AG09309 (cell line): ENCODE results near the gene USP48.

Source experiments
- DNase-seq: peaks from one replicate; pipeline ENCODE4 v3.0.0-alpha.2; 2010; ENCODE audit warnings: low read depth
- H3K4me3 ChIP-seq: 2 replicates; pipeline ENCODE4 v1.5.1; 2011; ENCODE audit warnings: mild to moderate bottlenecking, low read depth, low read length, moderate library complexity; ENCODE audit not compliant: control insufficient read depth
- CTCF ChIP-seq: IDR thresholded peaks from 2 replicates; pipeline ENCODE4 v1.5.1; 2011; ENCODE audit warnings: mild to moderate bottlenecking, low read depth, low read length, inconsistent platforms; ENCODE audit not compliant: insufficient read depth, control insufficient read depth; ENCODE audit errors: missing control alignments

USP48 gene

GRCh38 chr1:21707086-21707840 lies 75.7 kb downstream of the USP48 start:
- no peak for TF ChIP-seq CTCF
- no peak overlapping the region for H3K4me3 ChIP-seq
- DNase-seq: no peak

- DNase-seq: peak; percentile 10
- no peak for TF ChIP-seq CTCF
- H3K4me3 ChIP-seq: no peak overlapping the region
These were observed 76.7 kb downstream of the USP48 start for GRCh38 chr1:21706151-21706835.

DNA sequence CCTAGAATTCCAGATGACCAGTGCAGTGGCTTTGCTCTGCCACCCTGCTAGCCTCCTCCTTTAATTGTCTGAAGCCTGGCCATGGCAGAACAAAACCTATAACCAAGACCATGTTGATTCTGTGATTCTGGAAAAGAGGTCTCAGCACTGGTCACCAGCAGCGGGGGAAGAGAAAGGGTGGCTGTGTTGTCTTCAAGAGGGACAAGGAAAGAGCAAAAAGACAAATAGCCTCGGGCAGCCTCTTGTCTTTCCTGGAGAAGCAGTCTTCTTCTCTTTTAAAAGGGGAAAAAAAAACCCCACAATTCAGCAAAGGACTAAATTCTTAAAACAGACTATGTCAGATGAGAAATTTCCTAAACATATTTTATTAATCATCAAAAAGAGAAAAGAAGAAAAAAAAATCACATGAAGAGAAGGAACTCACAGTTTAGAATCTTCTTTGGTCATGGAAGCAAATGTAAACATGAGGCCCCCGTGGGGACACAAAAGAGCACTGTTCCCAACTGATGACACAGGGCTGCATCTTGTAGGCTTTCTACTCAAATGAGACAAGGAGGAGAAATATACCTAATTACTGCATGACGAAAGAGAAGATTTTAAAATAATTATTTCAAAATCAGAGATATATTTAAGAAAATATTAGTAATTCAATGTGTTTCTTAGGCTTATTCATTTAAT lies 77.5 kb downstream of the USP48 start:
- TF ChIP-seq CTCF: no peak
- no peak overlapping the region for H3K4me3 ChIP-seq
- DNase-seq: no peak

DNA sequence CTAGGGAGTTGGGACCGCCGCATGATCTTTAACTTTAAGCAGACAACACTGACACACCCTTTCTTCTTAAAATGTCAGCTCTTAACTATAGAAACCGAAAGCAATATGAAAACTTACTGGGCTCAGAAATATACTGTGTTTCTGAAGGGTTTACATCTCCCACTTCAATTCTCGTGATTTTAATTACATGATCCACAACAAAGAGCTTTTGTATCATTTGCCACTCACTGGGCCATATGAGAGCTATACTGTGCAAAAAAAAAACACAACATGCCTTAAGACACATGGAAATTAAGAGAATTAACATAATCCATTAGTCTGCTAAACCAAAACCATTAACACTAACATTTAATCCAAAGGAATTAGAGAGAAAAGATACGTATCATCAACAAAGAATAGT lies 78.8 kb downstream of the USP48 start:
- H3K4me3 ChIP-seq: no peak overlapping the region
- no peak for DNase-seq
- no peak for TF ChIP-seq CTCF

DNA sequence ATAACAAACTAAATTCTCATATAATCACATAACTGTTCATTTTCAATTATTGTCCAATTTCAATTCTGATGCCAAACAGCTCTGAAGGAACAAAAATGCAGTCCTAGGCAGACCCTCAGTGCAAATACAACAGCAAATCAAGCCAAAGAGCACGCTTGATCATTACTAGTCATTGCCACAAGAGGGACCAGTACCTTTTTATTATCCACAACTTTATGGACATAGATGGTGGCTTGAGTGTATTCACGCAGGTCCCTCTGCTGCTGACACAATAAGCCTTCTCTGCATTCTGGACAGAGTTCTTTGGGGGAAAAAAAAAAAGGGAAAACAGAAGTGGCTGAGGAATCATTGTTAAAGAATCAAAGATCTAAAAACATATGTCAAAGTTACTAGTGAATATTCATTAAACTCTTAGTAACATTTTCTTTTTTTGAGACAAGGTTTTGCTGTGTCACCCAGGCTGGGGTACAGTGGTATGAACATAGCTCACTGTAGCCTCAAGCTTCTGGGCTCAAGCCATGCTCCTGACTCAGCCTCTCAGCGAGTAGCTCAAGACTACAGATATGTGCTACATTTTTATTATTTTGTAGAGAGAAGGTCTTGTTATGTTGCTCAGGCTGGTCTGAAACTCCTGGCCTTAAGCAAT lies 79.5 kb downstream of the USP48 start:
- DNase-seq: peak; percentile 68
- no peak overlapping the region for H3K4me3 ChIP-seq
- TF ChIP-seq CTCF: peak; percentile 52

GRCh38 chr1:21702780-21703179 lies 80.2 kb downstream of the USP48 start:
- no peak for DNase-seq
- H3K4me3 ChIP-seq: no peak overlapping the region
- TF ChIP-seq CTCF: no peak
